Chondrocyte (in vitro differentiated cells): Measurements from ENCODE around the gene BMP5. TPM values are rescaled to one million over a fixed set of nuclear protein-coding genes. Genes with fewer than 3 reads are reported as not detected.

Source experiments
- DNase-seq: peaks from one replicate; pipeline ENCODE4 v3.0.0; 2021; ENCODE audit warnings: mixed read lengths, low spot score
- H3K27ac Mint-ChIP-seq: one replicate; pipeline ENCODE4 v1.8.0; 2021; ENCODE audit warnings: mild to moderate bottlenecking, moderate library complexity, mixed read lengths; ENCODE audit not compliant: unreplicated experiment
- H3K27me3 Mint-ChIP-seq: 2 replicates; pipeline ENCODE4 v1.8.0; 2021; ENCODE audit warnings: low read depth, mixed read lengths
- H3K36me3 Mint-ChIP-seq: 2 replicates; pipeline ENCODE4 v1.8.0; 2021; ENCODE audit warnings: low read depth, mixed read lengths
- H3K4me1 Mint-ChIP-seq: 2 replicates; pipeline ENCODE4 v1.8.0; 2021; ENCODE audit warnings: low read depth, mild to moderate bottlenecking, mixed read lengths
- H3K4me3 Mint-ChIP-seq: one replicate; pipeline ENCODE4 v1.8.0; 2021; ENCODE audit warnings: mild to moderate bottlenecking, moderate library complexity, mixed read lengths; ENCODE audit not compliant: unreplicated experiment
- H3K9me3 Mint-ChIP-seq: 2 replicates; pipeline ENCODE4 v1.8.0; 2021; ENCODE audit warnings: low read depth, mixed read lengths
- CTCF ChIP-seq: fragments of 200-600 bp; sonication (generic); IDR thresholded peaks from 2 replicates; pipeline ENCODE4 v1.5.0; 2021; ENCODE audit warnings: antibody characterized with exemption, mild to moderate bottlenecking, moderate library complexity
- total RNA-seq: library from RNA; stranded (reverse); gene quantifications from 3 replicates; pipeline ENCODE4 v1.2.1, GENCODE V29; 2021

The BMP5 gene
- total RNA-seq, 1 donor from 2014 or later, result not detected

GRCh38 chr6:55812509-55812908 is 62.9 kb downstream of the BMP5 start:
- peaks cover 4% of the 10 kb centered on the region for H3K9me3 Mint-ChIP-seq
- H3K27me3 Mint-ChIP-seq, result no peaks in the 10 kb centered on the region
- no peak for TF ChIP-seq CTCF
- no peaks in the 10 kb centered on the region for H3K36me3 Mint-ChIP-seq
- no peak overlapping the region for H3K27ac Mint-ChIP-seq
- no peak overlapping the region for H3K4me3 Mint-ChIP-seq
- no peak for DNase-seq
- no peaks in the 10 kb centered on the region for H3K4me1 Mint-ChIP-seq

GRCh38 chr6:55811074-55811473 is 64.3 kb downstream of the BMP5 start:
- DNase-seq, result no peak
- no peak for TF ChIP-seq CTCF
- no peak overlapping the region for H3K27ac Mint-ChIP-seq
- no peak overlapping the region for H3K4me3 Mint-ChIP-seq
- H3K9me3 Mint-ChIP-seq, result peaks cover 6% of the 10 kb centered on the region
- H3K36me3 Mint-ChIP-seq, result peaks cover 2% of the 10 kb centered on the region
- H3K4me1 Mint-ChIP-seq, result no peaks in the 10 kb centered on the region
- H3K27me3 Mint-ChIP-seq, result no peaks in the 10 kb centered on the region

- Mint-ChIP-seq H3K36me3 (peaks cover 2% of the 10 kb centered on the region), H3K4me3 (no peak overlapping the region), H3K27me3 (no peaks in the 10 kb centered on the region), H3K9me3 (peaks cover 16% of the 10 kb centered on the region), H3K27ac (no peak overlapping the region), H3K4me1 (no peaks in the 10 kb centered on the region)
- no peak for TF ChIP-seq CTCF
- DNase-seq, result no peak
These were observed 73.1 kb downstream of the BMP5 start for GRCh38 chr6:55802259-55802658.

- H3K27me3 Mint-ChIP-seq, result no peaks in the 10 kb centered on the region
- H3K27ac Mint-ChIP-seq, result no peak overlapping the region
- TF ChIP-seq CTCF, result no peak
- H3K36me3 Mint-ChIP-seq, result no peaks in the 10 kb centered on the region
- no peak overlapping the region for H3K4me3 Mint-ChIP-seq
- peaks cover 6% of the 10 kb centered on the region for H3K9me3 Mint-ChIP-seq
- no peaks in the 10 kb centered on the region for H3K4me1 Mint-ChIP-seq
- no peak for DNase-seq
These were observed 76.8 kb downstream of the BMP5 start for GRCh38 chr6:55798571-55798970.

- TF ChIP-seq CTCF, result no peak
- Mint-ChIP-seq H3K4me1 (peaks cover 3% of the 10 kb centered on the region), H3K4me3 (no peak overlapping the region), H3K36me3 (no peaks in the 10 kb centered on the region), H3K9me3 (peaks cover 3% of the 10 kb centered on the region), H3K27ac (no peak overlapping the region), H3K27me3 (no peaks in the 10 kb centered on the region)
- DNase-seq, result no peak
These were observed 81.1 kb downstream of the BMP5 start for GRCh38 chr6:55794136-55794812.
